HL-60 (cell line): ENCODE data around the gene A4GALT.

Experiments used
- GABPA ChIP-seq: IDR thresholded peaks from 2 replicates; pipeline ENCODE4 v1.6.1; 2012; ENCODE audit warnings: low read depth
- POLR2AphosphoS5 ChIP-seq: IDR thresholded peaks from 2 replicates; pipeline ENCODE4 v1.6.1; 2012; ENCODE audit warnings: low read depth
- REST ChIP-seq: IDR thresholded peaks from 2 replicates; pipeline ENCODE4 v1.6.1; 2012; ENCODE audit warnings: low read depth; ENCODE audit not compliant: insufficient replicate concordance
- TF ChIP-seq, protein P1 (sequence below): IDR thresholded peaks from one replicate; pipeline ENCODE4 v1.5.1; 2011; ENCODE audit warnings: low read length, control low read depth, inconsistent platforms; ENCODE audit not compliant: insufficient read depth

GRCh38 chr22:42691440-42691839, 29.2 kb downstream of the A4GALT start:
- TF ChIP-seq, protein P1, sequence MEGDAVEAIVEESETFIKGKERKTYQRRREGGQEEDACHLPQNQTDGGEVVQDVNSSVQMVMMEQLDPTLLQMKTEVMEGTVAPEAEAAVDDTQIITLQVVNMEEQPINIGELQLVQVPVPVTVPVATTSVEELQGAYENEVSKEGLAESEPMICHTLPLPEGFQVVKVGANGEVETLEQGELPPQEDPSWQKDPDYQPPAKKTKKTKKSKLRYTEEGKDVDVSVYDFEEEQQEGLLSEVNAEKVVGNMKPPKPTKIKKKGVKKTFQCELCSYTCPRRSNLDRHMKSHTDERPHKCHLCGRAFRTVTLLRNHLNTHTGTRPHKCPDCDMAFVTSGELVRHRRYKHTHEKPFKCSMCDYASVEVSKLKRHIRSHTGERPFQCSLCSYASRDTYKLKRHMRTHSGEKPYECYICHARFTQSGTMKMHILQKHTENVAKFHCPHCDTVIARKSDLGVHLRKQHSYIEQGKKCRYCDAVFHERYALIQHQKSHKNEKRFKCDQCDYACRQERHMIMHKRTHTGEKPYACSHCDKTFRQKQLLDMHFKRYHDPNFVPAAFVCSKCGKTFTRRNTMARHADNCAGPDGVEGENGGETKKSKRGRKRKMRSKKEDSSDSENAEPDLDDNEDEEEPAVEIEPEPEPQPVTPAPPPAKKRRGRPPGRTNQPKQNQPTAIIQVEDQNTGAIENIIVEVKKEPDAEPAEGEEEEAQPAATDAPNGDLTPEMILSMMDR: no peak
- TF ChIP-seq REST (no peak), GABPA (no peak), POLR2AphosphoS5 (no peak)
